GM12878 (cell line): ENCODE measurements around the gene COL3A1.

Experiments used
- BCL3 ChIP-seq: IDR thresholded peaks from 2 replicates; pipeline ENCODE4 v1.6.1; 2011; ENCODE audit warnings: borderline replicate concordance, low read depth, mild to moderate bottlenecking, moderate library complexity, low read length; ENCODE audit not compliant: insufficient read depth, poor library complexity, severe bottlenecking
- CBFB ChIP-seq: IDR thresholded peaks from 2 replicates; pipeline ENCODE4 v1.6.1; 2016; ENCODE audit warnings: antibody characterized with exemption, low read depth
- CTCF ChIP-seq, 3 experiments: IDR thresholded peaks in 2 of 3; conservative IDR thresholded peaks in 1 of 3; 2 replicates each; pipeline ENCODE4 v1.5.1; 2011; ENCODE audit warnings: low read depth in 3 of 3, low read length in 3 of 3, mild to moderate bottlenecking in 3 of 3, control low read depth in 2 of 3, moderate library complexity in 2 of 3, inconsistent platforms in 1 of 3, mixed read lengths in 1 of 3; ENCODE audit not compliant: control insufficient read depth in 2 of 3, insufficient read depth in 1 of 3; ENCODE audit errors: extremely low read depth in 1 of 3
- DPF2 ChIP-seq: fragments of 450-650 bp; IDR thresholded peaks from 2 replicates; pipeline ENCODE4 v1.6.1; 2017; ENCODE audit warnings: mild to moderate bottlenecking
- IKZF1 ChIP-seq: fragments of 450-650 bp; conservative IDR thresholded peaks from 2 replicates; pipeline ENCODE4 v1.6.1; 2017; ENCODE audit warnings: antibody characterized with exemption, mild to moderate bottlenecking
- JUND ChIP-seq: IDR thresholded peaks from 2 replicates; pipeline ENCODE4 v1.6.1; 2012; ENCODE audit warnings: low read depth, mild to moderate bottlenecking, low read length, improper control_type of control experiment, moderate library complexity
- MXI1 ChIP-seq: fragments of 150-350 bp; IDR thresholded peaks from 2 replicates; pipeline ENCODE4 v1.6.1; 2011; ENCODE audit warnings: low read depth, mild to moderate bottlenecking, inconsistent platforms, low read length, improper control_type of control experiment
- POLR2A ChIP-seq: IDR thresholded peaks from 2 replicates; pipeline ENCODE4 v1.6.1; 2011; ENCODE audit warnings: low read depth, mild to moderate bottlenecking, low read length
- POLR2AphosphoS2 ChIP-seq: IDR thresholded peaks from 2 replicates; pipeline ENCODE4 v1.6.1; 2011; ENCODE audit warnings: low read depth, mild to moderate bottlenecking, low read length, improper control_type of control experiment, moderate library complexity
- POLR2AphosphoS5 ChIP-seq: IDR thresholded peaks from 2 replicates; pipeline ENCODE4 v1.6.1; 2011; ENCODE audit warnings: mild to moderate bottlenecking, low read length, inconsistent platforms
- REST ChIP-seq: IDR thresholded peaks from 2 replicates; pipeline ENCODE4 v1.6.1; 2012; ENCODE audit warnings: mild to moderate bottlenecking, low read depth, low read length

GRCh38 chr2:188997263-188997662 is 23.1 kb downstream of the COL3A1 start:
- TF ChIP-seq BCL3 (no peak), CBFB (no peak), DPF2 (no peak), CTCF (IDR thresholded peaks at IDR 0.05 in 2 of 3, conservative IDR thresholded peaks at IDR 0.05 in 1 of 3; ENCODE audit: control insufficient read depth in 2 of 3, extremely low read depth in 1 of 3, insufficient read depth in 1 of 3, low read depth in 3 of 3, low read length in 3 of 3) (no peak), MXI1 (no peak), POLR2A (no peak), REST (no peak), POLR2AphosphoS2 (no peak), IKZF1 (no peak), JUND (no peak), POLR2AphosphoS5 (no peak)
